ENCODE results near the gene KBTBD12. TPM values are rescaled to one million over a fixed set of nuclear protein-coding genes. Genes with fewer than 3 reads are reported as not detected.
"Not testable (repeated sequence)": the region's sequence is repeated elsewhere in the genome, so short reads cannot be mapped to it uniquely, and the experiment has no call there.

The KBTBD12 gene
- total RNA-seq, 2 donors from 2014 or later: 1.5 to 4.4 TPM

- no peaks in the 10 kb centered on the region for H3K36me3 ChIP-seq
- no peaks in the 10 kb centered on the region for H3K9me3 ChIP-seq
- TF ChIP-seq CTCF (IDR thresholded peaks at IDR 0.05): no peak
- no peak overlapping the region for H3K4me3 ChIP-seq
- no peak for DNase-seq (ENCODE audit: low spot score)
- no peaks in the 10 kb centered on the region for H3K27me3 ChIP-seq
- H3K4me1 ChIP-seq: peaks cover 0 to 17% of the 10 kb centered on the region in 2 donors
- H3K27ac ChIP-seq: peak overlapping the region in 1 of 2 donors; percentile 13
Measured at GRCh38 chr3:127908202-127908601, 6.8 kb upstream of the KBTBD12 start.

- no peaks in the 10 kb centered on the region for H3K36me3 ChIP-seq
- H3K4me3 ChIP-seq: no peak overlapping the region
- DNase-seq (ENCODE audit: low spot score): no peak
- peak overlapping the region in 1 of 2 donors; percentile 13 for H3K27ac ChIP-seq
- peaks cover 0 to 17% of the 10 kb centered on the region in 2 donors for H3K4me1 ChIP-seq
- H3K27me3 ChIP-seq: no peaks in the 10 kb centered on the region
- no peaks in the 10 kb centered on the region for H3K9me3 ChIP-seq
- no peak for TF ChIP-seq CTCF (IDR thresholded peaks at IDR 0.05)
Measured at GRCh38 chr3:127908951-127909350, 6.1 kb upstream of the KBTBD12 start.

- TF ChIP-seq CTCF (IDR thresholded peaks at IDR 0.05): no peak
- Histone ChIP-seq H3K9me3 (no peaks in the 10 kb centered on the region), H3K4me1 (peaks cover 0 to 22% of the 10 kb centered on the region in 2 donors), H3K27me3 (no peaks in the 10 kb centered on the region), H3K27ac (no peak overlapping the region), H3K4me3 (no peak overlapping the region), H3K36me3 (no peaks in the 10 kb centered on the region)
- DNase-seq (ENCODE audit: low spot score): no peak
Measured at GRCh38 chr3:127909646-127910045, 5.4 kb upstream of the KBTBD12 start.

- DNase-seq (ENCODE audit: low spot score): peak; percentile 70
- TF ChIP-seq CTCF (IDR thresholded peaks at IDR 0.05): no peak
- no peaks in the 10 kb centered on the region for H3K9me3 ChIP-seq
- H3K4me1 ChIP-seq: peaks cover 0 to 38% of the 10 kb centered on the region in 2 donors
- H3K27ac ChIP-seq: peak overlapping the region; percentile 43 to 71
- H3K27me3 ChIP-seq: no peaks in the 10 kb centered on the region
- H3K4me3 ChIP-seq: no peak overlapping the region
- no peaks in the 10 kb centered on the region for H3K36me3 ChIP-seq
Measured at GRCh38 chr3:127911421-127911931, 3.6 kb upstream of the KBTBD12 start.

- not testable (repeated sequence) for H3K9me3 ChIP-seq; H3K27me3 ChIP-seq; H3K27ac ChIP-seq; H3K4me3 ChIP-seq; H3K36me3 ChIP-seq; DNase-seq (ENCODE audit: low spot score)
- H3K4me1 ChIP-seq: peaks cover 0 to 38% of the 10 kb centered on the region in 2 donors
Measured at GRCh38 chr3:127913841-127914240, 1.2 kb upstream of the KBTBD12 start.

GRCh38 chr3:127914584-127914983 lies 448 bp upstream of the KBTBD12 start:
- H3K4me3 ChIP-seq: peak overlapping the region; percentile 37 to 51
- H3K36me3 ChIP-seq: no peaks in the 10 kb centered on the region
- no peak for DNase-seq (ENCODE audit: low spot score)
- peaks cover 0 to 38% of the 10 kb centered on the region in 2 donors for H3K4me1 ChIP-seq
- peak overlapping the region in 1 of 2 donors; percentile 66 for H3K27ac ChIP-seq
- H3K27me3 ChIP-seq: no peaks in the 10 kb centered on the region
- TF ChIP-seq CTCF (IDR thresholded peaks at IDR 0.05): no peak
- H3K9me3 ChIP-seq: no peaks in the 10 kb centered on the region

Measured in right atrium auricular region (tissue), 2 donors.